Measurements from ENCODE around the gene COA1.

DNA sequence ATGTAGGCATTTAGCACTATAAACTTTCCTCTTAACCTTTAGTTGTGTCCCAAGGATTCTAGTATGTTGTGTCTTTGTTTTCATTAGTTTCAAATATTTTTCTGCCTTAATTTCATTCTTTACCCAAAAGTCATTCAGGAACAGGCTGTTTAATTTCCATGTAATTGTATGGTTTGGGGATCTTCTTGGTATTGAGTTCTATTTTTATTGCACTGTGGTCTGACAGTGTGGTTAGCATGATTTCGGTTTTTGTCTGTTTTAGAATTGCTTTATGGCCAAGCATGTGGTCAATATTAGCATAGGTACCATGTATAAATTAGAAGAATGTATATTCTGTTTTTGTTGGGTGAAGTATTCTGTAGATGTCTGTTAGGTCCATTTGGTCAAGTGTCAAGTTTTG, 26.3 kb downstream of the COA1 start:
- TF ChIP-seq CTCF (IDR thresholded peaks at IDR 0.05) (no peak), POLR2AphosphoS5 (IDR thresholded peaks at IDR 0.05) (no peak), POLR2A (IDR thresholded peaks at IDR 0.05) (no peak)

All from prostate gland (tissue), 2 donors.